Hematopoietic multipotent progenitor cell treated with erythropoietin and hydrocortisone succinate and interleukin-3 and kit ligand, for 6 days (in vitro differentiated cells): Measurements from ENCODE around the gene UBAP2.

Experiments
- DNase-seq: peaks from one replicate; pipeline ENCODE4 v3.0.0-alpha.2; 2015

The UBAP2 gene

GRCh38 chr9:34048727-34049629 lies at the start of gene UBAP2:
TSS of gene UBAP2 (minus strand) at chr9:34048887. CDS start at chr9:34017148, 31,739 bp downstream.
- peak; percentile 98 for DNase-seq

GRCh38 chr9:34098307-34098706 lies 49.6 kb upstream of the UBAP2 start:
- DNase-seq: no peak

GRCh38 chr9:34097865-34098264 lies 49.2 kb upstream of the UBAP2 start:
- DNase-seq: no peak

GRCh38 chr9:34096751-34097150 lies 48.1 kb upstream of the UBAP2 start:
- no peak for DNase-seq

- no peak for DNase-seq
Observed at GRCh38 chr9:34093578-34093977, 44.9 kb upstream of the UBAP2 start.

GRCh38 chr9:34089311-34089710 lies 40.6 kb upstream of the UBAP2 start:
- no peak for DNase-seq

- no peak for DNase-seq
Observed at GRCh38 chr9:34087370-34087769, 38.7 kb upstream of the UBAP2 start.

GRCh38 chr9:34086864-34087263 lies 38.2 kb upstream of the UBAP2 start:
- no peak for DNase-seq

GRCh38 chr9:34085581-34086500 lies 37.2 kb upstream of the UBAP2 start:
- no peak for DNase-seq

- no peak for DNase-seq
Observed at GRCh38 chr9:34084562-34084961, 35.9 kb upstream of the UBAP2 start.

- DNase-seq: no peak
Observed at GRCh38 chr9:34079181-34079580, 30.5 kb upstream of the UBAP2 start.

- DNase-seq: no peak
Observed at GRCh38 chr9:34072868-34073590, 24.3 kb upstream of the UBAP2 start.

GRCh38 chr9:34072410-34072809 lies 23.7 kb upstream of the UBAP2 start:
- DNase-seq: no peak

GRCh38 chr9:34070606-34071324 lies 22.1 kb upstream of the UBAP2 start:
- no peak for DNase-seq

- no peak for DNase-seq
Observed at GRCh38 chr9:34069831-34070230, 21.1 kb upstream of the UBAP2 start.

- no peak for DNase-seq
Observed at GRCh38 chr9:34065541-34065940, 16.9 kb upstream of the UBAP2 start.

GRCh38 chr9:34059954-34060353 lies 11.3 kb upstream of the UBAP2 start:
- DNase-seq: no peak

GRCh38 chr9:34059281-34059680 lies 10.6 kb upstream of the UBAP2 start:
- DNase-seq: no peak

- DNase-seq: peak; percentile 50
Observed at GRCh38 chr9:34049630-34050384, 1.1 kb upstream of the UBAP2 start.

- DNase-seq: peak; percentile 83
Observed at GRCh38 chr9:34047864-34048726, 592 bp downstream of the UBAP2 start.
